Measurements from ENCODE around the gene SGSM1.
A peak's percentile ranks its signal among the peaks of the same experiment; 100 is the strongest.

SGSM1 gene

DNA sequence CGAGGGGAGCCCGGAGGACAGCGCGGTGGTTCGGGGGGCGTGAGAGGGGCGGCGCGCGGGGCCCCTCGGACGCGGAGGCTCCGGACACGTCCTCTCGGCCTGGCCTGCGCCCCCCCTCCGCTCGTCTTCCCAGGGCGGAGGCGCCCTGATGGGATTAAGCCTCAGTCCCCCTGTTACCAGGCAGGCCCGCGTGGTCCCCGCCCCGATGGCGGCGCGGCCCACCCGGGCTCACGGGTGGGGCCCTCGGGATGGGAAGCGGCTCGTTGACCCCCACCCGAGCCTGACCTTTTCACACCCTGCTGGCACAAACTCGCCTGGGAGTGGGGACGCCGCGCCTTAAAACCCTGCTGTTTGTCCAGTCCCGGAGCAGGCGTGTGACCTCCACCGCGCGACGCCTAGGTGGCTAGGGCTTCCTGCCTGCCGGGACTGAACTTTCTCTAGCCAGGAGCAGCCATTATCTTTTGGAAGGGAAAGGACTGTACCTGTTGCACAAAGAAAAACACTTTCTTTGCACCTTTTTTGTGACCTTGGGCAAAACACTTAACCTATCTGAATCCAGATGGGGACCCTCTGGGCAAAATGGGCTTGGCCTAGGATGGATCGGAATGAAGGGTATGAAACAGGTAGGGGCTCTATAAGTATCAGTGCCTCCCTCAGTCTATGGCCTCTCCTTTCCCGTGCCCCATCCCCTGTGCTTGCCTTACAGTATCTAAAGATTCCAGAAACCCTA, 147.5 kb downstream of the SGSM1 start:
- no peak for DNase-seq

DNA sequence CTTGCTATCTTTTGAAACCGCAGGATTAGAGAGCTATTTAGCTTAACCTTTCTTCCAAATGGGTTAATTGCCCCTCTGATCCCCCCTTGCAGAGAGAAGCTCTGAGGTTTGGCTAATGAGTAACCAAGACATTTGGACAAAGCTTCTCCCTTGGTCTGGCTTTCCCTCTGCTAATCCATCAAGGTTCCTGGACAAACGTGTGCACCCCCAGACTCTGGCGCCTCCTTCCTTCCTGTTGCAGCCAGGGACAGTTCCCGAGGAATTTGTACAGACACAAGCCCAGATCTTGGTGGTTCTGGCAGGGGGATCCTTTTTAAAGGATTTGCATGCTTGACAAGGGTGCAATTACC, 148.1 kb downstream of the SGSM1 start:
- peak; percentile 36 for DNase-seq

DNA sequence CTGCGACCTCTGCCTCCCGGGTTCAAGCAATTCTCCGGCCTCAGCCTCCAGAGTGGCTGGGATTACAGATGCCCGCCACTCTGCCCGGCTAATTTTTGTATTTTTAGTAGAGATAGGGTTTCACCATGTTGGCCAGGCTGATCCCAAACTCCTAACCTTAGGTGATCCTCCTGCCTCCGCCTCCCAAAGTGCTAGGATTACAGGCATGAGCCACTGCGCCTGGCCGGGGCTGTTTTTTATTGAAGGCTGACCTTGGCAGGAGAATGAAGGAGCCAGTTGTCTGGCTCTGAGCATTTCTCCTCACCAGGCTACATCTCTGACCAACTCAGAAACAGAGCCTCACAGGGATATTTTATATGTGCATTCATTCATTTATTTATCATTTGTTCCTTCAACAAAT, 148.8 kb downstream of the SGSM1 start:
- DNase-seq: no peak

- DNase-seq: no peak
These were observed 151.0 kb downstream of the SGSM1 start for GRCh38 chr22:24957043-24957442.

DNA sequence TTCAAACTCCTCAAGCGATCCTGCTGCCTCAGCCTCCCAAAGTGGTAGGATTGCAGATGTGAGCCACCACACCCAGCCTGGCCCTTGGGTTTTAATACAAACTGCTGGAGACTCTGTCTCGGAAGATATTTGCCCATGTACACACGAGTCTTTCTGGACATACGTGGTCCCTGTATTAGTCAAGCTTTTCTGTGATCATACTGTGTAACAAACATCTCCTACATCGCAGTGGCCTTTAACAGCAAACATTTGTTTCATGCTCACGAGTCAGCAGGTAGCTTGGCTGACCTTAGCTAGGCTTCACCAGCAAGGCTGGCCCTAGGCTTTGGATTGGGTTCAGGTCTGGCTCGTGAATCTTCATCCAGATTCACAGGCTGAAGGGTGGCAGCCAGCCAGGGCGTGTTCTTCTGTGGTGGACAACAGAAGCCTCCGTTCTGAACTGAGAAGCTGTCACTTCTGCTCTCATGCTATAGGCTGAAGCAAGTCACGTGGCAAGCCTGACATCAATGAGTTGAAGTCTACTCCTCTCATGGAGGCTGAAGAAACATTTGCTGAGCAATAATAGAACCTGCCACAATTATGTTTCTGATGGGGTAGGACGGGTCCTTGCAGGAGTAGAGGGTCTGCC, 155.3 kb downstream of the SGSM1 start:
- DNase-seq: no peak

DNA sequence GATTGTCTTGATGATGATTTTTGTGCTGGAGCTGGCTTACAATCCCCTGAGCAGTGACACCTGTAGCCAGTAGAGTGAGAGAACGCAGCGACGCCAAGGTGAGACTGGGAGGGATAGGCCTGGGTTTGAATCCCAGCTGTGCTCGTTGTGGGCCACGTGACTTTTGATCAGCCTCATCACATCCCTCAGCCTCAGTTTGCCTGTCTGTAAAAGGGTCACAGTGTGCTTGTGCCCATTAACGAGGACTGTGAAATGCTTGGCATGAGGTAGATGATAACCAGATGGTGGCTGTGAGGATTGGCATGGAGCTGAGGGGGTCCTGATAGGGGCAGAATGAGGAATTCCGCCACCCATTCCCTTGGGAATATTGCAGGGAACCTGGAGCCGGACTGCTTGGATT, 156.1 kb downstream of the SGSM1 start:
- no peak for DNase-seq

DNA sequence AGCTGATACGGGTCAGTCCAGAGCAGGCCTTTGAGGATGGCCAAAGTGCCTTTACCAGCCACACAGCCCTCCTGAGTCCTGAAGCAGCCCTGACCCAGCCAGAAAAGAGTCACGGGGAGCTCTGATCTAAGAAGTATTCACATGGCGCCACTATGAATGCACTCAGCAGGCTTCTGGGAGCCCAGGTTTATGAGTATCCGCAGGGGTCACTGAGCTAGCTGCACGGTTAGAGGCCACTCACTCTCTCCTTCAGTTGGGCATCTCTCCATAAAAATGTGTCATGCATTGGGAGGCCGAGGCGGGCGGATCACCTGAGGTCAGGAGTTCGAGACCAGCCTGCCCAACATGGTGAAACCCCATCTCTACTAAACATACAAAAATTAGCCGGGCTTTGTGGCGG, 156.8 kb downstream of the SGSM1 start:
- DNase-seq: no peak

- no peak for DNase-seq
These were observed 158.4 kb downstream of the SGSM1 start for GRCh38 chr22:24964441-24964840.

DNA sequence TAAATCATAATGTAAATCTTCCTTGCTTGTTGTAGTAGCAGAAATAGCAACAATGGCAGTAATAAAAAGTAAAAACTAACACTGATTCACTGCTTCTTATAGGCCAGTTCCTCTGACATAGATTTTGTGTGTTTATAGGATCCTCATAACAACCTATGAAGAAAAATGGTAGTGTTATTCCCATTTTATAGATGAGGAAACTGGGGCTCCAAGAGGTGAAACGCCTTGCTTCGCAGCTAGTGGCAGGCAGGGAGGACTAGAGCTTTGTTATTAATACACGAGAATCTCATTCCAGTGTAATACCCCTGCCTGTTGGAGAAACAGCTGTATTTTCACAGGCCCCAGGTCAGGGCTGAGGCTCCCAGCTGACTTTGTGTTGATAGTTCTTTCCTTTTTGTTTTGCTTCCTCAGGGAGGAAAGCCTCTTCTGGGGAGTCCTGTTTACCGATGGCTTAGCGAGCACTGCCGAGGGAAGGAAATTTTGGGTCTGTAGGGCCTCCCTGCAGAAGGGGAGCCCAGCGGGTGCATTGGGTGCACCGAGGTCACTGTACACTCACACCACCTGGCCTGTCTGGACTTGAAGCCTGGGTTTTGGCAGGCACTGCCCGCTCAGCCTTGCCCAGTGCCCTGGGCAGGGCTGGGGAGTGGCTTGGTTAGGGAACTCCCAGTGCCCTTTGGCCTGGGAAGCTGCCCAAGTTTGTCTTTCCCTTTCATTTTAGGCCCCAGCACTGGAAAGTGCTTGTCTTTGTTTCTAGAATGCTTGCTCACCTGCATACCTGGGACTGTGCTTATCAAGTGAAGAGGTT, 160.0 kb downstream of the SGSM1 start:
- DNase-seq: no peak

GRCh38 chr22:24968066-24968561, 162.1 kb downstream of the SGSM1 start:
- no peak for DNase-seq

DNA sequence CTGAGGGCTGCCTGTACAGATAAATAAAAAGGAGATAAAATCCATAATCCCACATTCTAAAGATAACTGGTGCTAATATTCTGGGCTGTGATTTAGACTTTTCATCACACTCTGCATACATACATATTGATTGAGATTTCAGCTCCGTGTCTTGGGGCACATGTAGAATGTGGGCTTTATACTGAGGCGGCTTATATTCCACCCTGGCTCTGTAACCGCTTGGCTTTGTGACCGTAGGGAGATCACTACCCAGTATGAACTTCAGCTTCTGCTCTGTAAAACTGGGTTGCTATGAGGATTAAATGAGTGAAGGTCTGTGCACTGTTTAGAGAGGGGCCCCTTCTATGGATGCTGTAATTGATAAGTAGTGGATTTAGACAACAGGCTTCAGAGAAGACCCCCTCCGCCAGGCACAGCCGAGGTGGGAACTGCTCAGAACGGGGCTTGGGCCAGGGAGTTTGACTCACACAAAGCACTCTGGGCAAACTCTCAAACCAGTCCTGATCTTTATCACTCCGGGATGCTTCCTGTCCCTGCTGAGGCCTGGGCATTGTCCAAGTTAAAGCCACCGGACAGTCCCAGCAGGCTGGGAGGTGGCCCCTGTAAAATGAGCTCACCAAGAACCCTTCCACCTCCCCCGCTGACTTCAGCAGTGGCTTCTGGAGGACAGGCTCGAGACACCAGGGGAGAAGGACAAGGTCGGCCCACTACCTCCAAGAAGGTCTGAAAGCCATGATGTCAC, 163.7 kb downstream of the SGSM1 start:
- DNase-seq: no peak

GRCh38 chr22:24972369-24972768, 166.4 kb downstream of the SGSM1 start:
- DNase-seq: no peak

- no peak for DNase-seq
These were observed 167.9 kb downstream of the SGSM1 start for GRCh38 chr22:24973872-24974271.

- DNase-seq: no peak
These were observed 169.2 kb downstream of the SGSM1 start for GRCh38 chr22:24975125-24975640.

GRCh38 chr22:24975813-24976341, 169.9 kb downstream of the SGSM1 start:
- DNase-seq: no peak

- peak; percentile 36 for DNase-seq
These were observed 170.6 kb downstream of the SGSM1 start for GRCh38 chr22:24976442-24977218.

All from eye (tissue), 1 donor.